Measurements from ENCODE around the gene SLC34A2.

SLC34A2 gene

DNA sequence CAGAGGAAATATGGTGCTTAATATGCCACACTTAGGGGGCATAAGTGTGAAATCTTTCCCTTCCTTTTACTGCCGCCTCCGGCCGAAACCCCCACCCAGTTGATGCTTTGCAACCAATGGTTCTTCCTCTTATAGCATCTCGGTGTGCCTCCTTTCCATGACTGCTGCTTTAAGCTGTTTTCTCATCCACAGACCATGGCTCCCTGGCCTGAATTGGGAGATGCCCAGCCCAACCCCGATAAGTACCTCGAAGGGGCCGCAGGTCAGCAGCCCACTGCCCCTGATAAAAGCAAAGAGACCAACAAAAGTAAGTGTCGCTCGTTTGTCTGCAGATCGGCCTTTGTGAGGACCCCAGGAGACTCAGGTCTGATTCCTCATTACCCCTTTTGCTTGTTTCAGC is 6.7 kb downstream of the SLC34A2 start:
- TF ChIP-seq, protein P1, sequence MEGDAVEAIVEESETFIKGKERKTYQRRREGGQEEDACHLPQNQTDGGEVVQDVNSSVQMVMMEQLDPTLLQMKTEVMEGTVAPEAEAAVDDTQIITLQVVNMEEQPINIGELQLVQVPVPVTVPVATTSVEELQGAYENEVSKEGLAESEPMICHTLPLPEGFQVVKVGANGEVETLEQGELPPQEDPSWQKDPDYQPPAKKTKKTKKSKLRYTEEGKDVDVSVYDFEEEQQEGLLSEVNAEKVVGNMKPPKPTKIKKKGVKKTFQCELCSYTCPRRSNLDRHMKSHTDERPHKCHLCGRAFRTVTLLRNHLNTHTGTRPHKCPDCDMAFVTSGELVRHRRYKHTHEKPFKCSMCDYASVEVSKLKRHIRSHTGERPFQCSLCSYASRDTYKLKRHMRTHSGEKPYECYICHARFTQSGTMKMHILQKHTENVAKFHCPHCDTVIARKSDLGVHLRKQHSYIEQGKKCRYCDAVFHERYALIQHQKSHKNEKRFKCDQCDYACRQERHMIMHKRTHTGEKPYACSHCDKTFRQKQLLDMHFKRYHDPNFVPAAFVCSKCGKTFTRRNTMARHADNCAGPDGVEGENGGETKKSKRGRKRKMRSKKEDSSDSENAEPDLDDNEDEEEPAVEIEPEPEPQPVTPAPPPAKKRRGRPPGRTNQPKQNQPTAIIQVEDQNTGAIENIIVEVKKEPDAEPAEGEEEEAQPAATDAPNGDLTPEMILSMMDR (conservative IDR thresholded peaks at IDR 0.05; ENCODE audit: low read depth, low read length), result no peak
- no peak overlapping the region for H3K4me2 ChIP-seq
- no peaks in the 10 kb centered on the region for H3K4me1 ChIP-seq (ENCODE audit: low read depth, poor library complexity, severe bottlenecking)
- no peaks in the 10 kb centered on the region for H4K20me1 ChIP-seq (ENCODE audit: insufficient read depth)
- H2AFZ ChIP-seq (ENCODE audit: low read depth), result no peak overlapping the region
- no peak overlapping the region for H3K27ac ChIP-seq
- no peak overlapping the region for H3K4me3 ChIP-seq (IDR thresholded peaks at IDR 0.05; ENCODE audit: insufficient read depth, low read depth, low read length)
- H3K27me3 ChIP-seq (ENCODE audit: insufficient read depth, low read depth), result no peaks in the 10 kb centered on the region
- H3K9ac ChIP-seq, result no peak overlapping the region
- H3K36me3 ChIP-seq (ENCODE audit: insufficient read depth), result no peaks in the 10 kb centered on the region
- no peaks in the 10 kb centered on the region for H3K79me2 ChIP-seq (ENCODE audit: insufficient read depth, low read depth)

DNA sequence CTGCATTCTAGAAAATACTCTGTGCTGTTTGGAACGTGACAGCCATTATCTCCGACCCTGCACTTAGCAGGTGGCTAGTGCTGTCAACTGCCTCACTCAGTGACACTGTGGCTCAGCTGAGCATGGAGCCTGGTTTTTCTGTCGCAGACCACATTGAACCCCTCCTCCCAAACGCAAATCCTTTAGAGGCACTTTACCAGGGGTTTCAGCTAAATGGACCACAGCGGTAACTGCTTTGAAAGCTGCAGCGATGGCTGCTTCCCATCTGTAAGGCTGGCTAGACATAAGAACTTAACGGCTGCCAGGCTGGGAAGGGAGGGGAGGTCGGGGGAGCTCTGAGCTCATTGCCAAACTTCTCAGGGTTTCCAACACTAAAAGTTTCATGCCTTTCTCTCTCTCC is 8.1 kb downstream of the SLC34A2 start:
- no peaks in the 10 kb centered on the region for H3K27me3 ChIP-seq (ENCODE audit: insufficient read depth, low read depth)
- H3K27ac ChIP-seq, result no peak overlapping the region
- no peak overlapping the region for H3K4me2 ChIP-seq
- no peaks in the 10 kb centered on the region for H3K36me3 ChIP-seq (ENCODE audit: insufficient read depth)
- H3K79me2 ChIP-seq (ENCODE audit: insufficient read depth, low read depth), result no peaks in the 10 kb centered on the region
- H4K20me1 ChIP-seq (ENCODE audit: insufficient read depth), result no peaks in the 10 kb centered on the region
- no peak overlapping the region for H2AFZ ChIP-seq (ENCODE audit: low read depth)
- H3K4me1 ChIP-seq (ENCODE audit: low read depth, poor library complexity, severe bottlenecking), result no peaks in the 10 kb centered on the region
- TF ChIP-seq, protein P1 (conservative IDR thresholded peaks at IDR 0.05; ENCODE audit: low read depth, low read length), result no peak
- H3K4me3 ChIP-seq (IDR thresholded peaks at IDR 0.05; ENCODE audit: insufficient read depth, low read depth, low read length), result no peak overlapping the region
- H3K9ac ChIP-seq, result no peak overlapping the region

DNA sequence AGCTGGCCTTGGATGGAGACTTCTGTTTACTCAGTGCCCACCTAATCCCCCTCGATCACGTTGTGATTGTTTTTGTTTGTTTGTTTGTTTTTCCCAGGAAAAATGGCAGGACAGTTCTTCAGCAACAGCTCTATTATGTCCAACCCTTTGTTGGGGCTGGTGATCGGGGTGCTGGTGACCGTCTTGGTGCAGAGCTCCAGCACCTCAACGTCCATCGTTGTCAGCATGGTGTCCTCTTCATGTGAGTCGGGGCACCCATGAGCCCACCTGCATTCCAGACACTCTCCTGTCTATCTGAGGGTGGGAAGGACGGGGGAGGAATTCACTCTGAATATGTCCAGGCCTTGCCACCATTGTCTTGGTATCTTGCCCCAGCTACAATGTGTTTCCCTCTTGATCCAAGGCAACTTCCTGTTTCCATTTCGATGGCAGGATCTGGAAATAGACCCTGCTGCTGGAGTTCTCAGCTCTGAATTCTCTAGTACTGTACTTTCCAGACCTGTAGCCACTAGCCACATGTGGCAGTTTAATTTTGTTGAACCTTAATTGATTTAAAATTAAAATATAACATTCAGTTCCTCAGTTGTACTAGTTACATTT is 10.5 kb downstream of the SLC34A2 start:
- Histone ChIP-seq H3K9ac (no peak overlapping the region), H3K4me1 (ENCODE audit: low read depth, poor library complexity, severe bottlenecking) (no peaks in the 10 kb centered on the region), H2AFZ (ENCODE audit: low read depth) (no peak overlapping the region), H3K27ac (no peak overlapping the region), H4K20me1 (ENCODE audit: insufficient read depth) (no peaks in the 10 kb centered on the region), H3K36me3 (ENCODE audit: insufficient read depth) (no peaks in the 10 kb centered on the region), H3K4me3 (IDR thresholded peaks at IDR 0.05; ENCODE audit: insufficient read depth, low read depth, low read length) (no peak overlapping the region), H3K79me2 (ENCODE audit: insufficient read depth, low read depth) (no peaks in the 10 kb centered on the region), H3K27me3 (ENCODE audit: insufficient read depth, low read depth) (no peaks in the 10 kb centered on the region), H3K4me2 (no peak overlapping the region)
- TF ChIP-seq, protein P1 (conservative IDR thresholded peaks at IDR 0.05; ENCODE audit: low read depth, low read length), result no peak

DNA sequence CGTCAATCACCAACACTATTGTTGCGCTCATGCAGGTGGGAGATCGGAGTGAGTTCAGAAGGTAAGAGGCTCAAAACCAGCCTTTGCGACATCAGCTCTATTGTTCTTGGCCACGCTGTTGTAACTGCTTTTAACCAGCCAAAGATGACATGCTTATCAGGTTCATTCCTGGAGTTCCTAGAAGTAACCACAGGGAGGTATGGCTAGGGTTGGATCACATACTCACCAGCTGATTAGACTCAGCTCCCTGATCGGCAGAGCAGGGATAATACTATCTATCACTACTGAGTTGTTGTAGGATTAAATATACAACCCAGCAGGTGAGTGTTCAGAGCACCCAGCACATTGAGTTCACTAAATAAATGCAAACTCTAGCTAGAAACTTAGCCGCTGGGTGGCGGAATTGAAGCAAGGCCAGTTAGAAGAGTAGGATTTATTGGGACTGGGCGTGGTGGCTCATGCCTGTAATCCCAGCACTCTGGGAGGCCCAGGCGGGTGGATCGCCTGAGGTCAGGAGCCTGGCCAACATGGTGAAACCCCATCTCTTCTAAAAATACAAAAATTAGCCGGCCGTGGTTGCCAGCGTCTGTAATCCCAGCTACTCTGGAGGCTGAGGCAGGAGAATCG is 12.4 kb downstream of the SLC34A2 start:
- Histone ChIP-seq H3K27ac (no peak overlapping the region), H3K4me3 (IDR thresholded peaks at IDR 0.05; ENCODE audit: insufficient read depth, low read depth, low read length) (no peak overlapping the region), H3K9ac (no peak overlapping the region), H3K79me2 (ENCODE audit: insufficient read depth, low read depth) (no peaks in the 10 kb centered on the region), H3K36me3 (ENCODE audit: insufficient read depth) (no peaks in the 10 kb centered on the region), H3K4me2 (no peak overlapping the region), H2AFZ (ENCODE audit: low read depth) (no peak overlapping the region), H3K4me1 (ENCODE audit: low read depth, poor library complexity, severe bottlenecking) (no peaks in the 10 kb centered on the region), H3K27me3 (ENCODE audit: insufficient read depth, low read depth) (no peaks in the 10 kb centered on the region), H4K20me1 (ENCODE audit: insufficient read depth) (no peaks in the 10 kb centered on the region)
- TF ChIP-seq, protein P1 (conservative IDR thresholded peaks at IDR 0.05; ENCODE audit: low read depth, low read length), result no peak

Measured in KMS-11 (cell line).